Left lung (tissue), 10 donors: ENCODE results near the gene POLR2E. TPM values are rescaled to one million over a fixed set of nuclear protein-coding genes. Genes with fewer than 3 reads are reported as not detected.
A peak's percentile ranks its signal among the peaks of the same experiment; 100 is the strongest.

Experiments
- ATAC-seq: fragments of 200-7000 bp; cut with Tn5 transposase; one replicate; pipeline ENCODE4 v1.9.1; 2020; ENCODE audit warnings: moderate library complexity
- DNase-seq, 4 donors: peaks; one replicate each; pipeline ENCODE4 v3.0.0-alpha.2; 2013 to 2020
- H3K27ac ChIP-seq, 2 donors: fragments of 200-600 bp; sonication (generic) in 1 of 2; one replicate each; pipeline versions ENCODE4 v1.5.0 to v1.8.0; 2020 to 2021
- H3K27me3 ChIP-seq, 2 donors: fragments of 200-600 bp; sonication (generic) in 1 of 2; one replicate each; pipeline versions ENCODE4 v1.5.0 to v1.8.0; 2020 to 2021
- H3K36me3 ChIP-seq, 2 donors: fragments of 200-600 bp; sonication (generic) in 1 of 2; one replicate each; pipeline versions ENCODE4 v1.5.0 to v1.8.0; 2020 to 2021
- H3K4me1 ChIP-seq, 2 donors: fragments of 200-600 bp; one replicate each; pipeline ENCODE4 v1.8.0; 2021
- H3K4me3 ChIP-seq, 2 donors: fragments of 200-600 bp; sonication (generic) in 1 of 2; one replicate each; pipeline versions ENCODE4 v1.5.0 to v1.8.0; 2020 to 2021; ENCODE audit warnings: mild to moderate bottlenecking in 1 of 2
- H3K9me3 ChIP-seq, 2 donors: fragments of 200-600 bp; sonication (generic) in 1 of 2; one replicate each; pipeline versions ENCODE4 v1.5.0 to v1.8.0; 2020 to 2021
- intact Hi-C, 2 donors: fragments of 100-400 bp; cut with DNase I; formaldehyde crosslinking; loops; one replicate each; pipeline versions ENCODE4 v1.11.2 to v1.14.2; 2022
- polyA plus RNA-seq, 6 donors: library from polyadenylated mRNA; unstranded; fragments of 120-200 nt; gene quantifications; one replicate each; pipeline ENCODE4 v1.2.1, GENCODE V29; 2013; ENCODE audit not compliant: insufficient read length in 6 of 6
- total RNA-seq, 2 donors: library from RNA; stranded (reverse); fragmentation: NEBNext Ultra II Directional; extraction: Animal tissue kit (Norgen Biotek cat#: 25700); gene quantifications; one replicate each; pipeline ENCODE4 v1.2.1, GENCODE V29; 2021
- TF ChIP-seq, protein P1 (sequence below), 2 donors: fragments of 200-600 bp; sonication (generic) in 1 of 2; IDR thresholded peaks; one replicate each; pipeline versions ENCODE4 v1.5.0 to v1.8.0; 2021; ENCODE audit warnings: antibody characterized with exemption in 2 of 2
- donor health status: DM: no; HTN: yes; CAD: no.
- donor health status: DM: no; HTN: no; CAD: no.

Gene POLR2E
- total and polyA plus RNA-seq, 8 donors = 120 to 160 (median 139) TPM

DNA sequence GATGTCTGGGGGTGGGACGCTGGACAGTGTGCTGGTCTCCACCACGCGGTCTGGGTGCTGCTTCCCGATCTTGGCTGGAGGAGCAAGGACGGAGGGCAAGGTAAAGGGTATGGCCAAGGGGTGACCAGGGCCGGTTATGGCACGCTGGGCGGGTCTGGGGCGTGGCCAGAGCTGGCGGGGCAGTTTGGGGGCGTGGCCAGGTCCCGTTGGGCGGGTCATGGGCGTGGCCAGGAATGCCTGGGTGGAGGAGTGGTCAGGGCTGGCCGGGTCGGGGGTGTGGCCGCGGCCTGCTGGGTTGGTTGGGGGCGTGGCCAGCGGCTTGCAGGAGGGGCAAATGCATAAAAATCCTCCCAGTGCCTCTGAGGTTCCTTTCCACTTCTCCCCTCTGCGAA lies 27.8 kb upstream of the POLR2E start:
- no peak overlapping the region for H3K27ac ChIP-seq
- intact Hi-C loops = no loop called here
- TF ChIP-seq, protein P1, sequence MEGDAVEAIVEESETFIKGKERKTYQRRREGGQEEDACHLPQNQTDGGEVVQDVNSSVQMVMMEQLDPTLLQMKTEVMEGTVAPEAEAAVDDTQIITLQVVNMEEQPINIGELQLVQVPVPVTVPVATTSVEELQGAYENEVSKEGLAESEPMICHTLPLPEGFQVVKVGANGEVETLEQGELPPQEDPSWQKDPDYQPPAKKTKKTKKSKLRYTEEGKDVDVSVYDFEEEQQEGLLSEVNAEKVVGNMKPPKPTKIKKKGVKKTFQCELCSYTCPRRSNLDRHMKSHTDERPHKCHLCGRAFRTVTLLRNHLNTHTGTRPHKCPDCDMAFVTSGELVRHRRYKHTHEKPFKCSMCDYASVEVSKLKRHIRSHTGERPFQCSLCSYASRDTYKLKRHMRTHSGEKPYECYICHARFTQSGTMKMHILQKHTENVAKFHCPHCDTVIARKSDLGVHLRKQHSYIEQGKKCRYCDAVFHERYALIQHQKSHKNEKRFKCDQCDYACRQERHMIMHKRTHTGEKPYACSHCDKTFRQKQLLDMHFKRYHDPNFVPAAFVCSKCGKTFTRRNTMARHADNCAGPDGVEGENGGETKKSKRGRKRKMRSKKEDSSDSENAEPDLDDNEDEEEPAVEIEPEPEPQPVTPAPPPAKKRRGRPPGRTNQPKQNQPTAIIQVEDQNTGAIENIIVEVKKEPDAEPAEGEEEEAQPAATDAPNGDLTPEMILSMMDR (IDR thresholded peaks at IDR 0.05) = no peak
- no peak overlapping the region for H3K4me3 ChIP-seq
- H3K27me3 ChIP-seq = no peaks in the 10 kb centered on the region
- no peaks in the 10 kb centered on the region for H3K9me3 ChIP-seq
- ATAC-seq (peak; percentile 78), DNase-seq (peak in 1 of 4 donors; percentile 94)
- peaks cover 0 to 100% of the 10 kb centered on the region in 2 donors for H3K36me3 ChIP-seq
- H3K4me1 ChIP-seq = peaks cover 0 to 55% of the 10 kb centered on the region in 2 donors

DNA sequence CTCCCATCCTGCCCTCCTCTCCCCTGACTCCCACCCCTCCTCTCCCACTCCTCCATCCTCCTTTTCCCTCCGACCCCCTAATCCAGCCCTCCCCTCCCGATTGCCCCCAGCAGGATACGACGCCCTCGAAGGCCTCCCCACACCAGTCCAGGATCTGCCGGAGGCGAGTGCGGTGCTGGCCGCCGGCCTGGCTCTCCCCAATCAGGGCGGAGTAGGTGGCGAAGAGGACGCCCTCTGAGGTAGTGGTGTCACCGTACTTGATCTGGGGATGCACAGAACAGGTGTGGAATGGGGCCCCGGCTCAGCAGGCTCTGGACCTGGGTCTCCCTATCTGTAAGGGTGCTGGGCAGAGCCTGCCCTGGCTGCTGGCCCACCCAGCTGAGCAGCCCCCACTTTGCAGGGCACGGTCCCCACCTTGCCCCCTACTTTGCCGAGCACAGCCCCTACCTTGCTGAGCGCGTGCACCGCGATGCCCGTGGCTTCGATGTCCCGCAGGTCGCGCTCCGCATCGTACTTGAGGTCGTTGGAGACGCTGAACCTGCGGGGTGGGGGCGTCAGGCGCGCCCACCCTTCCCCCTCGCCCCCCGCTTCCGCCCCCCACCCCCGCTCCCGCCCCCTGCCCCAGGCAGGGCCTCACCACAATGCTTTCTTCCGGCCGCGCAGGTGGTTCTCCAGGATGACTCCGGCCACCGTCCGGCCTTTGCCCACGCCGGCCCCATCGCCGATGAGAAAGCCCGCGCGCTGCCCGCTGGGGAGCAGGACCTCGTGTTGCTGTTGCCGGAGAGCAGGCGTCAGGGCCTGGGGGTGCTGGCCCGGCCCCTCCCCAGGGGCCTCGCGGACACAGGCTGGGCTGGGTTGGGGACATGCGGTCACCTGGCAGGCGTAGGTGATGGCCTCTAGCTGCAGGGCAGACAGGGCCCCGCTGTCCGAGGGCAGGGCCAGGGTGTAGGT lies 27.1 kb upstream of the POLR2E start:
- no peak overlapping the region for H3K27ac ChIP-seq
- H3K27me3 ChIP-seq = no peaks in the 10 kb centered on the region
- H3K9me3 ChIP-seq = no peaks in the 10 kb centered on the region
- no peak overlapping the region for H3K4me3 ChIP-seq
- ATAC-seq = no peak
- peaks cover 0 to 100% of the 10 kb centered on the region in 2 donors for H3K36me3 ChIP-seq
- peaks cover 0 to 48% of the 10 kb centered on the region in 2 donors for H3K4me1 ChIP-seq
- intact Hi-C loops = no loop called here
- TF ChIP-seq, protein P1 (IDR thresholded peaks at IDR 0.05) = no peak
- no peak for DNase-seq

DNA sequence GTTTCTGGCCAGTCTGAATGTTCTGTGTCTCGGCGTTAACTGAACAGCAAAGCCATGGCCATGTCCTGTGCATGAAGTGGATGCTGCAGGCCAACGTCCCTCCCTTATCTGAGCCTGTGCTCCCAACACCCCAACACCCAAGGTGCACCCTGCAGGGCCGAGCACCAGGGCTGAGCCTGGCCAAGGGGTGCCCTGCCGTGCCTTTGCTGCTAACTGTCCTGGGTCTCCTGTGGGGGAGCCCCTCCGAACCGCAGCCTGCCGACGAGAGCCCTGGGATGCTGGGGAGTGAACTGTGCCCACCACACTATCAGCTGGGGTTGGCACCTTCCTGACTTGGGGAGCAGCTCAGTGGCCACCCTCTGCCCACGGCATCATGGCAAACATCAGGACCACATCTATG lies 26.2 kb upstream of the POLR2E start:
- ATAC-seq (no peak), DNase-seq (no peak)
- TF ChIP-seq, protein P1 (IDR thresholded peaks at IDR 0.05) = no peak
- intact Hi-C loops = no loop called here
- H3K4me3 ChIP-seq = no peak overlapping the region
- no peak overlapping the region for H3K27ac ChIP-seq
- H3K27me3 ChIP-seq = no peaks in the 10 kb centered on the region
- H3K36me3 ChIP-seq = peaks cover 0 to 100% of the 10 kb centered on the region in 2 donors
- no peaks in the 10 kb centered on the region for H3K9me3 ChIP-seq
- peaks cover 0 to 39% of the 10 kb centered on the region in 2 donors for H3K4me1 ChIP-seq

DNA sequence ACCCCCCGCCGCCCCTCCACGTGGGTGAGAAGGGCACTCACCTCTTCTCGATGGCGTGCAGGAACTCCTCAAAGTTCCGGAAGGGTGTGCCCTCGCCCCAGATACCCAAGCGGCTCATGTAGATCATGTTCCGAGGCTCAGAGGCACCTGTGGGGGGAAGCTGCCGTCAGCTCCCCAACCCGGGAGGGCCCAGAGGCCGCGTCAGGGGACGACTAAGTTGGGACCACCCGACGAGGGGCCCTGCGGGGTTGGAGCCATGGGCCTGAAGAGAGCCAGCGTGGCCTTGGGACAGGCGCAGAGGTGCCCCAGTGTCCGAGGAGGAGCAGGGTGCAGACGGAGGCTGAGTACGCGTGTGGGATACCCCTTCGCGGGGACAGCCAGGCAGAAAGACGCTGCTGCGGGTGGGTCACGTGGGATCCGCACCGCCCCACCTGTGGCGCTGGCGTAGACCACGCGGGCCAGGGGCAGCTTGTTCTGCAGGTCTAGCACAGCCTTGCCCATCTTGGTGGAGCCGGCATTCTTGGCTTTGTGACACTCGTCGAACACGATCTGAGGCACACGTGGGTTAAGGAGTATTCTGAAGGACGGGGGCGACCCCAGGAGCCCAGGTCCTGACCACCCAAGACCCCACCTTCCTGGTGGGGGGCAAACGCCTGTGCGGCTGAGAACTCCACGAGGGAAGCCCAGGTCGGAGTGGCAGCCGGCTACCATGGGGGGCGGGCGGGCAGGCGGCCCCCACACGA lies 24.5 kb upstream of the POLR2E start:
- intact Hi-C loops = no loop called here
- H3K27me3 ChIP-seq = no peaks in the 10 kb centered on the region
- TF ChIP-seq, protein P1 (IDR thresholded peaks at IDR 0.05) = no peak
- ATAC-seq (no peak), DNase-seq (no peak)
- peaks cover 0 to 100% of the 10 kb centered on the region in 2 donors for H3K36me3 ChIP-seq
- peaks cover 0 to 23% of the 10 kb centered on the region in 2 donors for H3K4me1 ChIP-seq
- no peak overlapping the region for H3K4me3 ChIP-seq
- H3K27ac ChIP-seq = no peak overlapping the region
- no peaks in the 10 kb centered on the region for H3K9me3 ChIP-seq

DNA sequence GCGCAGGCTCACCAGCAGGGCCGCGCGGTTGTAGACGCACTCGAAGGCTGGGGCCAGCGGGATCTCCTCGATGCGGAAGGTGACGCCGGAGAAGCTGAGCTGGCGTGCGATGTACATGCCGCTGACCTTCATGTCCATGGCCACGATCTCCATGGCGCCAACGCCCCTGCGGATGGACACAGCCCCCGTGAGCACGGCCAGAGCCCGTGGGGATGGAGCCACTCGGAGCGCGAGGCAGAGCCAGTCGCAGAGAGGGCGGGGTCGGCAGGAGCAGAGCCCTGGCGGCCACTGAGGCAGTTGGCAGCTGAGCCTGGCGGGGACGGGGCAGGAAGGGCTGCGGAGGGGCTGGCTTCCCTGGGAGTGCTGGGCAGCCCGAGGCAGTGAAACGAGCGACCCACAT lies 23.8 kb upstream of the POLR2E start:
- Histone ChIP-seq H3K27me3 (no peaks in the 10 kb centered on the region), H3K27ac (no peak overlapping the region), H3K4me1 (peaks cover under 1 to 23% of the 10 kb centered on the region in 2 donors), H3K36me3 (peaks cover 0 to 100% of the 10 kb centered on the region in 2 donors), H3K9me3 (no peaks in the 10 kb centered on the region), H3K4me3 (no peak overlapping the region)
- intact Hi-C loops = no loop called here
- TF ChIP-seq, protein P1 (IDR thresholded peaks at IDR 0.05) = no peak
- ATAC-seq (no peak), DNase-seq (no peak)
